NCI-H460 (cell line): ENCODE results near the gene CUL9. TPM values are rescaled to one million over a fixed set of nuclear protein-coding genes. Genes with fewer than 3 reads are reported as not detected.
"Not testable (repeated sequence)": the region's sequence is repeated elsewhere in the genome, so short reads cannot be mapped to it uniquely, and the experiment has no call there.

Experiments used
- DNase-seq: peaks from one replicate; pipeline ENCODE4 v3.0.0-alpha.2; 2016; ENCODE audit warnings: low read depth; ENCODE audit errors: extremely low read depth
- polyA plus RNA-seq: library from polyadenylated mRNA; depleted of rRNA; stranded (reverse); fragments of >200 nt; gene quantifications from 2 replicates; pipeline ENCODE4 v1.2.3, GENCODE V29; 2014; cell fraction: nucleus; rRNA removed
- total RNA-seq: library from RNA; depleted of rRNA; stranded (reverse); fragments of >200 nt; shearing (Covaris generic); gene quantifications from 2 replicates; pipeline ENCODE4 v1.2.3, GENCODE V29; 2014; rRNA removed

CUL9 gene
- 16.4 and 20.8 TPM in 2 replicates for total RNA-seq
- polyA plus RNA-seq = 81.8 and 85.9 TPM in 2 replicates

GRCh38 chr6:43181942-43182860 lies at the start of gene CUL9:
Gene CUL9 (plus strand): TSS chr6:43182196. CDS start chr6:43184311, 2,115 bp downstream.
- peak; percentile 47 for DNase-seq

- no peak for DNase-seq
These were observed 43.7 kb upstream of the CUL9 start for GRCh38 chr6:43138267-43138666.

- not testable (repeated sequence) for DNase-seq
These were observed 42.0 kb upstream of the CUL9 start for GRCh38 chr6:43139973-43140372.

GRCh38 chr6:43141644-43142043 lies 40.4 kb upstream of the CUL9 start:
- DNase-seq = no peak

- DNase-seq = no peak
These were observed 39.9 kb upstream of the CUL9 start for GRCh38 chr6:43142101-43142500.

GRCh38 chr6:43143235-43144128 lies 38.5 kb upstream of the CUL9 start:
- DNase-seq = peak; percentile 62

GRCh38 chr6:43144879-43145278 lies 37.1 kb upstream of the CUL9 start:
- no peak for DNase-seq

GRCh38 chr6:43146261-43146660 lies 35.7 kb upstream of the CUL9 start:
- no peak for DNase-seq

- DNase-seq = no peak
These were observed 35.0 kb upstream of the CUL9 start for GRCh38 chr6:43146709-43147688.

GRCh38 chr6:43147691-43148477 lies 34.1 kb upstream of the CUL9 start:
- DNase-seq = no peak

- no peak for DNase-seq
These were observed 32.7 kb upstream of the CUL9 start for GRCh38 chr6:43149265-43149664.

GRCh38 chr6:43150051-43150751 lies 31.8 kb upstream of the CUL9 start:
- no peak for DNase-seq

GRCh38 chr6:43159599-43159998 lies 22.4 kb upstream of the CUL9 start:
- no peak for DNase-seq

- DNase-seq = no peak
These were observed 18.1 kb upstream of the CUL9 start for GRCh38 chr6:43163899-43164298.

- DNase-seq = no peak
These were observed 11.5 kb upstream of the CUL9 start for GRCh38 chr6:43170417-43170930.

GRCh38 chr6:43170931-43171706 lies 10.9 kb upstream of the CUL9 start, which contains the start of gene SRF:
Gene SRF (plus strand): TSS chr6:43171269. CDS start chr6:43171657, 388 bp downstream.
- peak; percentile 98 for DNase-seq

GRCh38 chr6:43171707-43172103 lies 10.3 kb upstream of the CUL9 start:
- DNase-seq = no peak
